AG09309 (cell line): Measurements from ENCODE around the gene TNNI2.
A peak's percentile ranks its signal among the peaks of the same experiment; 100 is the strongest.
"Not testable (repeated sequence)": the region's sequence is repeated elsewhere in the genome, so short reads cannot be mapped to it uniquely, and the experiment has no call there.

ENCODE experiments used
- DNase-seq: peaks from one replicate; pipeline ENCODE4 v3.0.0-alpha.2; 2010; ENCODE audit warnings: low read depth
- H3K4me3 ChIP-seq: 2 replicates; pipeline ENCODE4 v1.5.1; 2011; ENCODE audit warnings: mild to moderate bottlenecking, low read depth, low read length, moderate library complexity; ENCODE audit not compliant: control insufficient read depth
- TF ChIP-seq, protein P1 (sequence below): IDR thresholded peaks from 2 replicates; pipeline ENCODE4 v1.5.1; 2011; ENCODE audit warnings: mild to moderate bottlenecking, low read depth, low read length, inconsistent platforms; ENCODE audit not compliant: insufficient read depth, control insufficient read depth; ENCODE audit errors: missing control alignments

Gene TNNI2

DNA sequence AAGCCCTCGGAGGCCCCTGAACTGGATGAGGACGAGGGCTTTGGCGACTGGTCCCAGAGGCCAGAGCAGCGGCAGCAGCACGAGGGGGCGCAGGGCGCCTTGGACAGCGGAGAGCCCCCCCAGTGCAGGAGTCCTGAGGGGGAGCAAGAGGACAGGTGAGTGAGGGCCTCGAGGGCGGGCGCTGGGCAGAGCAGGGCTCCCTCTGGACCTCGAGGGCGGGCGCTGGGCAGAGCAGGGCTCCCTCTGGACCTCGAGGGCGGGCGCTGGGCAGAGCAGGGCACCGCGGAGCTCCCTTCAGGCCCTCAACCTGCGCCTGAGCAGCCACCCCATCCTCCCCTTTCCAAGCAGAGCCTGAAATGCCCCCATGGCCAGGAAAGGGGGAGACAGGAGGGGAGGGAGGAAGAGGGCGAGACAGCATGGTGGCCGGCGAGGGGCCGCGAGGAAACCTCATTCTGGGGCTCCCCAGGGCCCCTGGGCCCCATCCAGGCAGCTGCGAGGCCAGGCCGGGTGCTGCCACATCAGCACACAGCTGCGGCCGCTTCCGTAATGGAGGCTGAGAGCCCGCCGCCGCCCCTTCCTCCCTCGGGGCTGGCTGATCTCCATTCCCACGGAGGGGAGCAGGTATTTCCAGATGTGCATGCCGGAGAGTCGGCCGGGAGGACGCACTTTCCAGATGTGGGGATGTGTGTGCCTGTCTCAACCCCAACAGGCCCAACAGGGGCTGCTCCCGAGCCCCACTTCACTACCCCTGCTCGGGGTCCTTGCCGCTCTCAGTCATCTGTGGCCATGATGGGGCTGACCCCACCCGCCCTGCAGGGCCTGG lies 42.9 kb downstream of the TNNI2 start:
- no peak overlapping the region for H3K4me3 ChIP-seq
- TF ChIP-seq, protein P1, sequence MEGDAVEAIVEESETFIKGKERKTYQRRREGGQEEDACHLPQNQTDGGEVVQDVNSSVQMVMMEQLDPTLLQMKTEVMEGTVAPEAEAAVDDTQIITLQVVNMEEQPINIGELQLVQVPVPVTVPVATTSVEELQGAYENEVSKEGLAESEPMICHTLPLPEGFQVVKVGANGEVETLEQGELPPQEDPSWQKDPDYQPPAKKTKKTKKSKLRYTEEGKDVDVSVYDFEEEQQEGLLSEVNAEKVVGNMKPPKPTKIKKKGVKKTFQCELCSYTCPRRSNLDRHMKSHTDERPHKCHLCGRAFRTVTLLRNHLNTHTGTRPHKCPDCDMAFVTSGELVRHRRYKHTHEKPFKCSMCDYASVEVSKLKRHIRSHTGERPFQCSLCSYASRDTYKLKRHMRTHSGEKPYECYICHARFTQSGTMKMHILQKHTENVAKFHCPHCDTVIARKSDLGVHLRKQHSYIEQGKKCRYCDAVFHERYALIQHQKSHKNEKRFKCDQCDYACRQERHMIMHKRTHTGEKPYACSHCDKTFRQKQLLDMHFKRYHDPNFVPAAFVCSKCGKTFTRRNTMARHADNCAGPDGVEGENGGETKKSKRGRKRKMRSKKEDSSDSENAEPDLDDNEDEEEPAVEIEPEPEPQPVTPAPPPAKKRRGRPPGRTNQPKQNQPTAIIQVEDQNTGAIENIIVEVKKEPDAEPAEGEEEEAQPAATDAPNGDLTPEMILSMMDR = no peak
- no peak for DNase-seq

DNA sequence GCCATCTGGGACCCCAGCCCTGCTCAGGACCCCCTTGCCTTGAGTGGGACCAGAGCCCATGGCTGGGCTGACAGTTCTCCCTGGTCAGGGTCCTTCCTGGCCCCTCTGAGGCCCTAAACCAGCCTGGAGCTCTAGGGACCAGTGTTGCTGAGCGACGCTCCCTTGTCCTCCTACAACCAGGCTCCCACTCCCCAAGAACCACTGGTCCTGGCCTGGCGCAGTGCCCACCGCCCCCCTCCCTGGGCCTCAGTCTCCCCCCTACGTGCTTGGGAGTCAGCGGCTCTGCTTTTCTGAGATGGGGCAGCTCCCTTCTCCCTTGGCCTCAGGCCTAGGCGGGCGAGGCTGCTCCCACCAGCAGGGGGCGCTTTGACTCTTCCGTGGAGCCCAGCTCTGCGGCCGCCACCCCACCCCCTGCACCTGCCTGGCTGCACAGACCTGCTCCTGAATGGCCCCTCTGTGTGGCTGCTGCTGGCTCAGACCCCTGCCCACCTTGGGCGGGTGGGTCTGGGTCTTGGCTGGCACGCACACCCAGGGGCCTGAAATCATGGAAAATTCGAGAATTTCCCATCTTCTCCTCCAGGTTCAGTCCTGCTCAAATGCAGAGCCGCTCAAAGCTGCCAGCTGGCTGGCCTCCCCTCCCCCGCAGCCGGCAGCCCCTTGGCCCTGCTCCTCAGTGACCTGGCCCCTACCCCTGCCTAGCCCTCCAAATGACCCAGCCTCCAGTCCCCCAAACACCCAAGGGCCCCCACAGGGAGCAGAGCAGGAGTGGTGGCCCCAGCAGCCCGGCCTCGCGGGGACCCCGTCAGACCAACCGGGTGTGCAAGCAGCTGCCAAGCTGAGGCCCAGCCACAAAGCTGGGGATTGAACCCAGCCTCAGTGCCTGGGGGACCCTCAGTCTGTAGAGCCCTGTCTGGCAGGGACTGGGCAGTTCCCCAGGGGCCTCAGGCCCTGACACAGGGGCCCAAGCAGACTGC lies 43.8 kb downstream of the TNNI2 start:
- DNase-seq = no peak
- TF ChIP-seq, protein P1 = peak; percentile 85
- no peak overlapping the region for H3K4me3 ChIP-seq

GRCh38 chr11:1883346-1884302 lies 44.8 kb downstream of the TNNI2 start:
- DNase-seq = no peak
- H3K4me3 ChIP-seq = no peak overlapping the region
- TF ChIP-seq, protein P1 = no peak

DNA sequence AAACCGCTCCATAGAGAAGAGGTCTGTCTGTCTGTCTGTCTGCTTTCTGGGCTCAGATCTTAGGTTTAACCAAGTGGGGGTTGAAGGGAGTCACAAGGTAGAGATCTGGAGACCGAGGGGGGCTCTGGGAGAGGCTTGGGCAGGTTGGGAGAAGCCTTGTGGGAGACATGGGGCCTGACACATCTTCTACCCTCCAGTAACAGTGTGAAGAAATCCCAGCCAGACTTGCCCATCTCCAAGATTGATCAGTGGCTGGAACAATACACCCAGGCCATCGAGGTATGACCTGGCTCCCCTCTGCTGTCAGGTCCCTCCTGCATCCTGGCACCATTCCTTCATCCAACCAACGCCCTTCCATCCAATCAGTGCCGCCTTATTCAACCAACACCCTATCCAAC lies 45.5 kb downstream of the TNNI2 start:
- TF ChIP-seq, protein P1 = no peak
- no peak for DNase-seq
- no peak overlapping the region for H3K4me3 ChIP-seq

GRCh38 chr11:1886551-1886950 lies 47.8 kb downstream of the TNNI2 start:
- not testable (repeated sequence) for DNase-seq, H3K4me3 ChIP-seq

DNA sequence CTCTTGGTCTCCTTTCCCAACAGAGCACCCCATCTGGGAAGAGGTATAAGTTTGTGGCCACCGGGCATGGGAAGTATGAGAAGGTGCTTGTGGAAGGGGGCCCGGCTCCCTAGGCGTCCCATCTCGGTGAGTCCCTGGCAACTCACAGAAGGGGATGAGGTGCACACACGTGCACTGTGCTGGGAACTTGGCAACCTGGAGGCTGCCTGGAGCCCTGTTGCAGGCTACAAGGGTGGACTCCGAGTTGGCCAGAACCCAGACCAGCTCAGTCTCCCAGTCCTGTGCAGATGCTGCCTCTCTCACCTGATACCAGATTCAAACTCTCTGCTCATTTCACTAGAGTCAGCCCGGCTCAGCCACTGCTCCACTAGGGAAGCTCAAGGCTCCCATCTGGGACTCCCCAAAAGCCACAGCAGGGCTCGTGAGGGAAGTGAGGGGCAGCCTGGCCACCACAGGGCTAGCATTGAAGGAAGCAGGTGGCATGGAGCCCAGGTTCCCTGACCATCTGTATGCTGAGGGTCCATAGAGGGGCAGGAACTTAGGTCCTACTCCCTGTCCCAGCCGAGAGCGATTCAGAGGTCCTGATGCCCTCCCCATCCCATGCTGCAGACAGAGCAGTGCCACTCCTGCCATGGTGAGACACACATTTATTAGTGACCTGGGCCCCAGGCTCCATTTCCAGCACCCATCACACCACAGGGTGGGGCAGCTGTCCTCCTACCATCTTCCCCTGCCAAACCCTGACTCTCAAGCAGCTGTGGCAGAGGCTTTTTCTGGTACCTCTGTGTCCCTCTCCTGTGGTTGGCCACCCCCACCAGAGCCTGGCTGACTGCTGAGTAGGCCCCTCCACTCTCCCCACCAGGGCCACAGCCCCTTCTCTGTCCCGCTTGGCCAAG lies 48.9 kb downstream of the TNNI2 start:
- TF ChIP-seq, protein P1 = no peak
- no peak overlapping the region for H3K4me3 ChIP-seq
- no peak for DNase-seq
